Panc1 (cell line): ENCODE measurements around the gene CPLX3.

Experiments used
- CTCF ChIP-seq: fragments of 450-650 bp; IDR thresholded peaks from 2 replicates; pipeline ENCODE4 v1.5.1; 2017; ENCODE audit warnings: mild to moderate bottlenecking
- POLR2AphosphoS5 ChIP-seq: IDR thresholded peaks from 2 replicates; pipeline ENCODE4 v1.6.1; 2012; ENCODE audit warnings: mild to moderate bottlenecking, low read depth, low read length, moderate library complexity
- SIN3A ChIP-seq: IDR thresholded peaks from 2 replicates; pipeline ENCODE4 v1.6.1; 2012; ENCODE audit warnings: low read depth, mild to moderate bottlenecking, low read length, moderate library complexity, borderline replicate concordance; ENCODE audit not compliant: insufficient read depth
- TCF7L2 ChIP-seq: IDR thresholded peaks from 2 replicates; pipeline ENCODE4 v1.6.1; 2011; ENCODE audit warnings: mild to moderate bottlenecking, low read depth, low read length, inconsistent platforms

DNA sequence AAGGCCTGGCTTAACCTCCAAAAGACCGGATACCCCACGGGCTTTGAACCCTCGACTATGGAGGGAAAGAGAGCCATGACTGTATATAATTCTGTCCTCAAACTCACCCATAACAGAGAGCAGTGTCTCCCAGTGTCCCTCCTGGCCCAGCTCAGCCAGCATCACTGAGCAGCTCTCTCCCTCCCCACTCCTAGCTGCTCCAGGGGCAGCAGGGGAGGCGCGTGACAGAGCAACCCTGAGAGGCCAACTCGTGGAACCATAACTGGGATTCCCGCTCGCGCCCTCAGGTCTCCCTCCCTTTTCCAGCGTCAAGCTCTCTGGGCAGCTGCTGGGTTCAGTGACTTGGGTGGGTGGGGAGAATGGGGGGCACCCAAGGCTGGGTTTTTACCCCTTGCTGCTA lies 561 bp upstream of the CPLX3 start:
- TF ChIP-seq SIN3A (no peak), CTCF (no peak), POLR2AphosphoS5 (no peak), TCF7L2 (no peak)
